Stimulated activated CD4-positive, alpha-beta T cell treated with anti-CD3 and anti-CD28 coated beads, Interleukin-2, amount 100 ng/mL, for 24 hours (primary cell): ENCODE results near the gene OR4S2.

Experiments used
- DNase-seq, 2 donors: peaks; one replicate each; pipeline ENCODE4 v3.0.0-alpha.2; 2020

Gene OR4S2, protein sequence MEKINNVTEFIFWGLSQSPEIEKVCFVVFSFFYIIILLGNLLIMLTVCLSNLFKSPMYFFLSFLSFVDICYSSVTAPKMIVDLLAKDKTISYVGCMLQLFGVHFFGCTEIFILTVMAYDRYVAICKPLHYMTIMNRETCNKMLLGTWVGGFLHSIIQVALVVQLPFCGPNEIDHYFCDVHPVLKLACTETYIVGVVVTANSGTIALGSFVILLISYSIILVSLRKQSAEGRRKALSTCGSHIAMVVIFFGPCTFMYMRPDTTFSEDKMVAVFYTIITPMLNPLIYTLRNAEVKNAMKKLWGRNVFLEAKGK

DNA sequence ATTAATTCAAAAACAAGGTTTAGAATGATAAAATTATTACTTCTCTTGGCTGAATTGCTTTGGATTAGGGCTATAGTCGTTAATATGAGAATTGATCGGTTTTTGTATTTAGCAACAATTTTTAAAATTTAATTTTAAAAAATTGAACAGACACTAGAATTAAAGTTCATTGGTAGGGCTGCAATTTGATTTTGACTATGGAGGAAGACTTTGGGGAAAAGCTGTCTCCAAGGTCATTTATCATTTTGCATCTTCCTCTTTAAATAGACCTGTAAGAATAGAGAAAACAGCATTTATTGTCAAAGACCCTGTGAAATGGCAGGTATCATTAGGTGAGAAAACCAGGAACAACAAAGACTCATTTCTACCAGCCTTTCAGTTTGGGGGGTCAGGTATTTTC lies at the start of gene OR4S2:
Gene OR4S2 (plus strand): TSS at position 301 of the 400 bp plus-strand sequence. CDS start 2,577 bp downstream, outside the sequence.
- DNase-seq = no peak

DNA sequence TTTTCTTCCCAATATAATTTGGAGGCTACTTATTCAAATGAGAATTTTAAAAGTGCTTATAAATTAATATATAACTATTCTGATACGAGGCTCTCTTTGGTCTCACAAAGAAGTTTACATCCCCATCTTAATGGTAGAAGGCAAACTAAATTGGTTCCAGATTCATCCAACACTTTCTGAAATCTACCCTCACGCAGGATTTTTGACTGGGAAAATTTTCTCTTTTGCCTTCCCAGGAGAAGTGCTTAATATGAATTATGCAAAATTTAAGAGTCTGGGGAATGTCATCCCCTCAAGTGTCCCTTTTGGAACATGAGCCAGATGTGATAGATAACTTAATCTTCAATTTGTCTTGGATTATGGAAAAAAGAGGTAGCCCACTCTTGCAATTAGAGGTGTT lies 40.6 kb upstream of the OR4S2 start, which contains the start of gene OR4C11:
Gene OR4C11 (minus strand): TSS at position 101 of the 400 bp plus-strand sequence. CDS start 3,272 bp downstream, outside the sequence.
- DNase-seq = no peak

DNA sequence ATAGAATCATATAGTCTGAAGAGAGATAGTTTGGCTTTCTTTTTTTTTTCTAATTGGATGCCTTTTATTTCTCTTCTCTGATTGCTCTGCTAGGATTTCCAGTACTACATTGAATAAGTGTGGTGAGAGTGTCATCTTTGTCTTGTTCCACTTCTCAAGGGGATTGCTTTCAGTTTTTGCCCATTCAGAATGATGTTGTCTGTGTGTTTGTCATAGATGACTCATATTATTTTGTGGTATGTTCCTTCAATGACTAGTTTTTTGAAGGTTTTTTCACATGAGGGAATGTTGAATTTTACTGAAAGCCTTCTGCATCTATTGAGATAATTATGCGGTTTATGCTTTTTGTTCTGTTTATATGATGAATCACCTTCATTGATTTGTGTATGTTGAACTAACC lies 23.6 kb upstream of the OR4S2 start:
- DNase-seq = no peak

DNA sequence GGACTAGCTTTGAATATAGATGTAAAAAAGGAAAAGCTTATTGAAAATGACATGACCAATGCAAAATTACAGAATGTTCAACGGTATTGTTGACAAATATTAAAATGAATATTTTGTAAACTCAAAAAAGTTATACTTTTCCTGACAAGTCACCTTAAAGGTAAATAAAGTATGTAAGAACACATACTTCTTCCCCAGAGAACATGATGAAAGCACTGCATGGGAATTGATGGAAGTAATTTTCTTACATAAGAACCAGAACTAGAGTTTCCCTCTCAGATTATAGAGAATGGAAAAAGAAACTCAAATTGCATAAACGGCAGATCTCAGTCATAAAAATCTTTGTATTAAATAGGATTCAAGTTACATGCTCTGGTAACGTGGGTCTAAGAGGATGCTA lies 13.3 kb upstream of the OR4S2 start, which contains the start of gene OR4P4:
Gene OR4P4 (plus strand): TSS at position 301 of the 400 bp plus-strand sequence.
- no peak for DNase-seq

DNA sequence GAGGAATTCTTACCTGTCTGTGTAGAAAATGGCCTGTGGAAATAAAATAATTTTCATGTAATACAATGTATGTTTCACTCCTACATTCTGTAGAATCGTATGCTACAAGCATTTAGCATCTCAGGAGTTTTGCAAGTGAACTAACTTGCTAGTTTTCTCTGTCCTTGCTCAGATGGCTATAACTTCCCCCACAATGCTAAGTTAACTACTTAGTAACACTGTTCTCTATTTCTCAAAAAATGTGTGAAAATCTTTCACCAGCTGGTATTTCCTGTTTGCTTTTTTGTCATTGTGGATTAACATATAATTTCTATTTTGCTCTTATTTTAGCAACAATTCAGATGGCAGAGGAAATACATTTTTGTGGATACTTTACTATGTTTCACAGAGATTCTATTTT lies 4.4 kb downstream of the OR4S2 start:
- no peak for DNase-seq

DNA sequence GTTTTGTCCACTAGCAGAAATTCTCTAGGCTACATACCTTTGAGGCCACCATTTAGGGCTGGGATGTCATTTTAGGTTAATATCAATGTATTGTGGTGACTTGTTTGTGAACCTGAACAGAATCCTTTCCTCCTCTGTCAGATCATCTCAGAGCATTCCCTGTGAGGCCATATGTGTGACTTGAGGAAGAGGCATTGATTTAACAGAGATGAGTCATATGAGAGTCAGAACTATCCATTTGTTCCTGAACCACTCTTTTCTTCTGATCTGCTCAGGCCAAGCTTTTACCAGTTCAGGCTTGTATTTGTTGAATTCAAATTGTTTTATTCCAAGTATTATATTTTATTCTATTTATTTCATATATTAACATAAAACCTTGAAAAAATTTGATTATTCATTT lies 7.0 kb downstream of the OR4S2 start:
- no peak for DNase-seq

DNA sequence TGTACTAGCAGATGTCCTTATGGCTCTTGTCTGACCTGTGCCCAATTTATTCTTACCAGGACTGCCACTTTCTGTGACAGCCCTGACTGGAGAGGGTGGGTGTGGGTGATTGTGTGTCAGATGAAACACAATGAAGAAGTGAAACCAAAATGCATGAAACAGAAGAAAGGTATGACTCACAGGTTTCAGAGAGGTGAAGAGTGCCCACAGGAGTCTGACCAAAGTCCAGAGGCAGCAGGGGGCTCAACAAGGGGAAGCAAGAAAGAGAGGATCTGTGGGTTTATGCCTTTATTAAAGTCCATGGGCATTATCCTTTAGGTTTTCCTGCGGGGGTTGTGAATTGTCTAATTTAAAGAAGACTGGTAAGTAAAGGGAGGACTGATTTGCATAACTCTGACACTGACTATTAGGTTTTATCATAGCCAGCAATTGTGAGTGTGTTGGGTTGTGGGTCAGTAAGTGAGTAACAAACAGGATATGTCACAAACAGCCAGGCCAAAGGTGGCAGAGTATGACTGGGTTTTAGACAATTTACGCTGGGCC lies 10.0 kb downstream of the OR4S2 start:
- no peak for DNase-seq

DNA sequence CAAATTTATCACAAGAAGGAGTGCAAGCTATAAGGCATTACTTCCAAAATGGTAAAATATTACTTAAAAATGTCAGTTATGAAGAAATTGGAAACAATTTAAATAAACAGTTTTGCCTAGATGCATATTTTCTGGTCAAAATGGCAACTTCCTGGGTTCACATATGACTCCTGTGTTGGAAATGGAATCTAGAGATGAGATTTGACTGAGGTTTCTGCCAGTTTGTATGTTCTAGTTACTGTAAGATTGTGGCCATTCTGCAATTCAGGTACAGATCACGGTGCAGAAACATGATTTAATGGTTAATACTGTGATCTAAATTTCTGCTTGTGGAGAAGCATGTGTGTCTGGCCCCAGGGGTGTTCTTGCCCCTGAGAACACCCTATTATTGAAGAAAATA lies 10.5 kb downstream of the OR4S2 start:
- DNase-seq = no peak

DNA sequence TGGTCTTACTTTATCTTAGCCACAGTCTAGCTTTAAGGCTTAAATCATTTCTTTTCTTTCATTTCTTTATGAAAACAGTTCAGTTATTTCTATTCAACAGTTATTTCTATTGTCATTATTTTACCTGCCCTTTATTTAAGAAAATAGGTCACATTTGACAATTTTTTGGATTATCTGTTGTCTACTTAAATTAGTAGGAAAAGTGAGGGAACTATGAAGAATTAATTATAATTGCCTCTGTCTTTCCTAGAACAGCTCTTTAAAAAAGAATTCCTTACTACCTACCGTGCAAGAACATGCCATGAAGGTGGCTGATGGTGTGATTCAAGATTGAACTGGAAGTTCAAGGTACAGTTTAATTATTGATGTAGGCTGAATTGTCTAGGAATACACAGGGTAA lies 13.8 kb downstream of the OR4S2 start, which contains the start of gene OR4C6:
Gene OR4C6 (plus strand): TSS at position 301 of the 400 bp plus-strand sequence. CDS start 2,966 bp downstream, outside the sequence.
- no peak for DNase-seq

DNA sequence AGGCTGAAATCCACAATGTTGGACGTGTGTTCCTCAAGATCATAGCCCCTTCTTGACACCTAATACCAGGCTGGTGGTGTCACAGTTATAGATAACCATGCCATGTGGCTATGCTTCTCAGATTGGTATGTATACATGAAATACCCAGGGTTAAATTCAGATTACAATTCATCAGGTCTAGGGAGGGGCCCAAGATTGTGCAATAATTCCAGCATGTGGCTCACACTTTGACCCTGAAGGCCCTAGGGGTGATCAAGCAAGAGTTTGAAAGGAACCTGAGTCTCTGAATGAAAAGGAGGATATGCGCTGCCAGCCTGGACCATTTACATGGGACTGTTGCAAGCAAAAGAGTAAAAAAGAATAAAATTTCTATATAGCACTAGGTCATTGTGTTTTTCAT lies 21.2 kb downstream of the OR4S2 start:
- no peak for DNase-seq

DNA sequence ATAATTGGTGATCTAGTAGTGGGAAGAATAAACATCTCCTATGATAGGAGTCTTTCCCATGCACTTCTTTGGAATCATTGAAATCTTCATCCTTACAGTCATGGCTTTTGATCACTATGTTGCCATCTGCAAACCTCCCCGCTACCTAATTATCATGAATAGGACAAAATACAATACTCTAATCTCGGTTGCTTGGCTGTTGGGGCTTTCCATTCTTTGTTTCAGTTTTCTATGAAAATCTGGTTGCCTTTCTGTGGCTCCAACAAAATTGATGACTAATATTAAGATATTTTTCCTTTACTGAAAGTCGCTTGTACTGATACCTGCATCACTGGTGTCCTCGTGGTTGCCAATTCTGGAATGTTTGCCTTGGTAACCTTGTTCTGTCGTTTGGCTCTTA lies 25.7 kb downstream of the OR4S2 start:
- no peak for DNase-seq

DNA sequence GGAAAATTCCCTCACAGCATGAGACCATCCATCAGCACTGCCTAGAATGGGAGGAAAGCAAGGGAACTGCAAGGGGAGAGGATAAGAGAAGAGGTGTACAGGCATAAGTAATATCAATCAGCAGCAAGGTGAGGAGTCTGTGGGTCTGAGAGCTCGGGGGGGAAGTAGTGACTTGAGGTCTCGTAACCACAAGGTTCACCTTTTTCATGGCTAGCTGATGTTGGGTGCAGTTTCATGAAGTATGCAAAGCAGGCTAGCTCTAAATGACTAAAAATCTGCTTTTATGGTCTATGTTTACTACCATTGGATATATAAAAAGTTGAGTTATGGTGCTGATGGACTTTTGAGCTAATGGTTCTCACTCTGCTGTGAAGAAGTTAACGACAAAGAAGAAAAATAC lies 49.7 kb downstream of the OR4S2 start:
- DNase-seq = no peak

DNA sequence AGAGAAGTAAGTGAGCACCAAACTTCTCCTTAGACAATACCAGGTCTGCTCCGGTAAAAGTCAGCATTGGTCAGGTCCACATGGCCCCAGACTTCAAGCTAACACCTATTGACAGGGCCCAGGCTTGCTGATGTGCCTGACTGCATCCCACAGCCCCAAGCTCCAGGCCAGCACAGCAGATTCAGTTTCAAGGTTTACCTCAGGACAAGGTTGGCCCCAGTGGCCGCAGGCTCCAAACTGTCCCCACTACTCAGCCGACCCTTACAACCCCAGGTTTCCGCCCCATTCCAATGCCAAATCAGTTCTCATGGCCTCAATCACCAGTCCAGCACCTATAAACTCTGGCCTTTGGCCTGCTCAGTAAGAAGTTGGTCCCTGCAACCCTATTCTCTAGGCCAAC lies 53.3 kb downstream of the OR4S2 start:
- no peak for DNase-seq
